ENCODE results near the gene RPAIN.

RPAIN gene, protein sequence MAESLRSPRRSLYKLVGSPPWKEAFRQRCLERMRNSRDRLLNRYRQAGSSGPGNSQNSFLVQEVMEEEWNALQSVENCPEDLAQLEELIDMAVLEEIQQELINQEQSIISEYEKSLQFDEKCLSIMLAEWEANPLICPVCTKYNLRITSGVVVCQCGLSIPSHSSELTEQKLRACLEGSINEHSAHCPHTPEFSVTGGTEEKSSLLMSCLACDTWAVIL

DNA sequence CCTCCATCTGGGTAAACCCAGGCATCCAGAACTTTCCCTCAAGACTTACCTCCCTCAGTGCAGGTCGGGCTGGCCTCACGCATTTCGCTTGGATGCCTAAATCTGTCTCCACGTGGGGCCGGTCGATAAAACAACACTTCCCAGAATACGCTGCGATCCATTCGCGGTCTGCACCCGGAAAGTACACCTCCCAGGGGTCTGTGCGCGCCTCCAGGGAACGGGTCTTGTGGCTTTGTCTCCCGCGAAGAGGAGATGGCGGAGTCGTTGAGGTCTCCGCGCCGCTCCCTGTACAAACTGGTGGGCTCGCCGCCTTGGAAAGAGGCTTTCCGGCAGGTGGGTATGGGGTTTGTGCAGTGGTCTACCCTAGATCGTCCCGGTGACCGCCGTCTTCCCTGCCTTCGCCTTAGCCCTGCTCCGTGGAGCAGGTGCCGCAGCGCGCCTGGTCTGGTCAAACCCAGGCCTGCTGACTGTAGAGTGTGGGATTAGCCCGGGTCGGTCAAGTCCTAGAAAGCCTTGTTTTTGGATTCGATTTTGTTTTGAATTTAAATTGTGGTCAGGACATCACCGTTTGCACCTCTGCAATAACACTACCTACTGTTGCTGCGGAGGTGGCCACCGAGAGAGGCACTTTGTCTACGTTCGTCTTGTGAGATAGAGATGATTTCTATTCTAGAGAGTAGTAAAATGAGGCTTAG, at the start of gene RPAIN:
TSS of gene RPAIN (plus strand) at position 224 of the 695 bp plus-strand sequence. CDS start at position 253, 29 bp downstream.
- DNase-seq: peak; percentile 92

- DNase-seq: no peak
These were observed 49.6 kb upstream of the RPAIN start for GRCh38 chr17:5370411-5370810.

DNA sequence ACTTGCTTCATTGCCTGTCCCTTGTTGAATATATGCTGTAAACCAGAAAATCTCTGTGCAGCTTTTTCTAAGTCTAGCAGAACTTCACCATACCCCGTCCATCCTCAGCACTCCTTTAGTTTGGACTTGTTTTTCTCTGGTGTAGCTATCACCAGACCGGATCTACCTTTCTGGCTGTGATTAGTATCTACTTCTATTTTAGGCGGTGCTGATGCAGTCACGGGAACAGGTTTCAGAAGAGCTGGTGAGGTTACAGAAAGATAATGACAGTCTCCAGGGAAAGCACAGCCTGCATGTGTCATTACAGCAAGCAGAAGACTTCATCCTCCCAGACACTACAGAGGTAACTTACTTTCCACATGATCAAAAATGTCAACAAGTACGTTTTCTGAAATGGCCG, 46.9 kb upstream of the RPAIN start:
- DNase-seq: no peak

- no peak for DNase-seq
These were observed 41.3 kb upstream of the RPAIN start for GRCh38 chr17:5378566-5379207.

- no peak for DNase-seq
These were observed 40.5 kb upstream of the RPAIN start for GRCh38 chr17:5379351-5380107.

- no peak for DNase-seq
These were observed 39.4 kb upstream of the RPAIN start for GRCh38 chr17:5380491-5381135.

DNA sequence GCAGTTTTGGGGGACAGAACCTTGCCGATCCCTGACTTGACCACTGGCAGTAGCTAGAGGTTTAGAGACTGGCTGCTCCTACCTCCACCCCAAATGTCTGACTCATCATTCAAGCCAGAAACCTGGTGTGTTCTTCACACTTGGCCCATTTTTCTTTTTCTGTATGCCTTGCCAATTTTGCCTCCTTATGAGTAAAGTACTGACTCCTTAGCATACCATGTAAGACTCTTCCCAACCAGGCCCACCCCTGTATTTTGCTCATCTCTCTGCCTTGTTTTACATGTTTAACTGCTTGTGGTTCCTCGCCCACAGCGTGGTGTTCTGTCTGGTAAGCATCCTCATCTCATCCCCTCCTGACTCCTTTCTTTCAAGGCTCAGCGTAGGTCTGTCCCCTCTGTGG, 38.4 kb upstream of the RPAIN start:
- DNase-seq: no peak

DNA sequence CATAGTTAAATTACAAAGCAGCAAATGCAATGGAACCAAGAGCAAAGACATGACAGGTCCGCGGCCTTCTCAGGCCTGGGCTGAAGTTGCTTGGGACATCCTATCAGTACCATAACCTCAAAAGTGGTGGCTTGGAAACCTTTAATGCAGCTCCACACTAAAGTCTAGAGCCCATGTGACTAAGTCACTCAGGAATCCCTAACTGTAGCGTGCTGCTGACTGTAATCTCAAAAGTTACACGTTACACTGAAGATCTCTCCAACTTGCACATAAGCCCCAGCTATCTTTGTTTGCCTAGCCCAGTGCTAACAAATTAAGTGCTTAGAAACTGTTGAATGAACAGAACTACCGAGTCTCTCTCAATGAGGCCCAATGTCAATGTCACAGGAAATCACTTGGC, 28.3 kb upstream of the RPAIN start:
- no peak for DNase-seq

DNA sequence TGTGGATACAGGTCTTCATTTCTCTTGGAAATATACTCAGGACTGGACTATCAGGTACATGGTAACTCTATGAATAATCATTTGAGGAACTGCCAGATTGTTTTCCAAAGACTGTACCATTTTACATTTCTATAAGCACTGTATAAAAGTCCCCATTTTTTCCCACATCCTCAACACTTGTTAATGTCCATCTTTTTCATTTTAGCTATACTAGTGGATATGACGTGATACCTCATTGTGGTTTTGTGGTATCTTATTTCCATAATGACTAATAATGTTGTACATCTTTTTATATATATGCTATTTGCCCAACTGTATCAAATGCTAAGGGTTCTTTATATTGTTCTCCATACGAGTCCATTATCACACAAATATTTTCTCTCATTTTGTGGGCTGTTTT, 23.4 kb upstream of the RPAIN start:
- no peak for DNase-seq

DNA sequence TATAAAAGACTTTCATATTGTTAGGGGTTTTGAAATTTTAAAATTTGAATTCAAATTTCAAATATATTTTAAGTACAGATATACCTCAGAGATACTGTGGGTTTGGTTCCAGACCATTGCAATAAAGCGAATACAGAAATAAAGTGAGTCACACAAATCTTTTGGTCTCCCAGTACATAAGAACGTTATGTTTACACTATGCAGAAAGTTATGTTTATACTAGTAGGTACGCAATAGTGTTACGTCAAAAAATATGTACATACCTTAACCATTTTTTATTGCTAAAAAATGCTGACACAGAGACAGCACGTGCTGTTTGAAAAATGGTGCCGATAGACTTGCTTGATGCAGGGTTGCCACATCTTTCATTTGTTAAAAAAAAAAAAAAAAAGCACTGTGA, 20.2 kb upstream of the RPAIN start:
- DNase-seq: no peak

DNA sequence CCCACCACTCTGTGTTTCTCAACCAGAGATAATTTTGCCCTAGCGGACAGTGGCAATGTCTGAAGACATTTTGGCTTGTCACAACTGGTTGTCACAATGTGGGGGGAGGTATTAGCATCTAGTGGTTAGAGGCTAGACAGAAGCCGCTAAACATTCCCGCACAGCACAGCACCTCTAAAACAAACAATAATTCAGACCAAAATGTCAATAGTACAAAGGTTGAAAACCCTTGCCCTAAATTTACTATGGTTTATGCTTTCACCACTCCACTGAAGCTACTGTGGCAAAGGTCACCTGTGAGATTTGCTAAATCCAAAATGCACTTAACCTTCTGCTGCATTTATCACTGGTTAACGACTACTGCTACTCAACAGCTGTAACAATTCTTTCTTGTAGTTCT, 14.6 kb upstream of the RPAIN start:
- no peak for DNase-seq

DNA sequence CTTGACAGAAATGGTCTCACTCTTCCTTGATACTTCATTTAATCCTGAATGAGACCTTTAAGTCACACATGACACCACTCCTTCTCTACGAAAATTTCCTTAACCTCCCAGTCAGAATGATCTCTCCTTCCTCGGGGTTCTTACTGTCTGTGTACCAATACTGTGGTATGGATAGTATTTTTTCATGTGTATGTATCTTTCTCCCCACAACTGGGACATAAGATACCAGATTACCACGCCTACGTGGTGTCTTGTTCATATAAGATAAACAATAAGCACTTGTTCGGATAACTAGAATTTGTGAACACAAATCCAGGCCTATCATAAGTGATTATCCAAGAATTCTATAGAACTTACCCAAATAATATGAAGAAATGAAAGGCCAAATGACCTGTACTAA, 11.8 kb upstream of the RPAIN start:
- DNase-seq: no peak

DNA sequence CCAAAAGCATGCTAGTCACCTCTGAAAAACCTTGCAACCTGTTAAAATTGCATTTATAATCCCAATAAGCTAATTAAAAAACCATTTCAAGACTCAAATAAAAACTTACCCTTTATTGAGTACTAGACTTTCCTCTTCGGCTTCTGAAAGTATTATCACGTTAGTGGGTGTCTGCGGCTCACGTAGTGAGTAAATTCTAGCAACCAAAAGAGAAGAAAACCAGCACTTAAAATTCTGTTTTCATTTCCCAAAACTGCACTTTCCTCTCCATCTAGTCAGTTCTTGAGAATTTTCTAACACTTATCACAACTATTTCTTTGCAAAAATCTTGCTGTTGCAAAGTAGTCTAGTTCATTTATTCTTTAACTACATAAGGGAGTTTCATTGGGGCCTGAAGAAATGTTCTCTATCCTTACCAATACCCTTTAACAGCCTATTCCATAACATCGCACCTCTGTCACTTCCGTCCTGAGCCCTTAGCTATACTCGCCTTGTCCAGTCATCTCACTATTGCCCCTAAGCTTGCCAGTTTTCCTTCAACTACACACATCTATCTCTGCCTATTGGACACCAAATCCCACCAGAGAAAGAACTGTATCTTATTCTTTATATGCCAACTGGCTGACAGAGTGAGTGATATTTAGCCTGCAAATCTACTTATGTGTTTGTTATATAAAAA, 9.2 kb upstream of the RPAIN start:
- DNase-seq: peak; percentile 24

DNA sequence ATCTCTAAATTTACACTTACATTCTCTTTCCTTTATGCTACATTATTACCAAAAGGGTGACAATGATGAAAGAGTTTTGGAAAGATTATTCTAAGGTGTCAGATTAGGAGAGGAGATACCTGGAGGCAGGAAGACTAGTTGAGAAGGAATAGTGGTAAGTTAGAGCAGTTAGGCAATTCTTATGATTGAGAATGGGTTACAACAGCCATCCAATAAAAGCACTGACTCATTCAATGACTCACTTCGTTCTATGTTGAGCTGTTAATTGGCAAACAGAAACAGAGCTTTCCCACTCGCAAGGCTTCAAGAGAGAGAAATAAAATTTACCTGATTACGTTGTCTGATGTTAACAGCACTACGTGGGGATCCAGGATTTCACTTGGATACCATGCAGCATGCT, 6.3 kb upstream of the RPAIN start:
- DNase-seq: peak; percentile 47

GRCh38 chr17:5416901-5417300, 3.1 kb upstream of the RPAIN start:
- DNase-seq: no peak

DNA sequence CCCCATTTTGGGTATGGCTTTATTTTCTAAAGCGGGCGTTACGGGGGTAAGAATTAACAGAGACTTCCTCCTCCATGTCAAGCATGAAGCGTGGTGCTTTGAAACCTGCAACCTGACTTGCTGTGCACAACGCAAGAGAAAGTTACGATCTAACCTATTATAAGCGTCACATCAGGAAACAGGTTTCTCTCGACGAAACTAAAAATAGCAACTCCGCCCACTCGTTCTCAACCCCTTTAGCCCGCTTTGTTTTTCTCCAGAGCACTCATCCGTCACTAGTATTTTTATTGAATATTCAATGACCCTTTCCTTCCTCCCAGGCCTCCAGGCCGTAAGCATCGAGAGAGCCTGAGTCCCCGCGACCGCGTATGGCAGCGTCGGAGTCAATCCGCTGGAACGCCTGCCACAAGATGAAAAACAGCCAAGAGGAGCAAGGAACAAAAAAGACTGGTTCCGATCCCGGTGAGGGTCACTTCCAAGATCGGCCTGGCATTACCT, 1.1 kb upstream of the RPAIN start:
- peak; percentile 80 for DNase-seq

GRCh38 chr17:5419356-5419958, 525 bp upstream of the RPAIN start, which contains the start of gene NUP88:
TSS of gene NUP88 (minus strand) at chr17:5419662. CDS start at chr17:5419650, 12 bp downstream.
- peak; percentile 99 for DNase-seq

GRCh38 chr17:5422505-5422904, 2.5 kb downstream of the RPAIN start:
- no peak for DNase-seq

- no peak for DNase-seq
These were observed 4.9 kb downstream of the RPAIN start for GRCh38 chr17:5424909-5425308.

- DNase-seq: no peak
These were observed 5.8 kb downstream of the RPAIN start for GRCh38 chr17:5425826-5426225.

DNA sequence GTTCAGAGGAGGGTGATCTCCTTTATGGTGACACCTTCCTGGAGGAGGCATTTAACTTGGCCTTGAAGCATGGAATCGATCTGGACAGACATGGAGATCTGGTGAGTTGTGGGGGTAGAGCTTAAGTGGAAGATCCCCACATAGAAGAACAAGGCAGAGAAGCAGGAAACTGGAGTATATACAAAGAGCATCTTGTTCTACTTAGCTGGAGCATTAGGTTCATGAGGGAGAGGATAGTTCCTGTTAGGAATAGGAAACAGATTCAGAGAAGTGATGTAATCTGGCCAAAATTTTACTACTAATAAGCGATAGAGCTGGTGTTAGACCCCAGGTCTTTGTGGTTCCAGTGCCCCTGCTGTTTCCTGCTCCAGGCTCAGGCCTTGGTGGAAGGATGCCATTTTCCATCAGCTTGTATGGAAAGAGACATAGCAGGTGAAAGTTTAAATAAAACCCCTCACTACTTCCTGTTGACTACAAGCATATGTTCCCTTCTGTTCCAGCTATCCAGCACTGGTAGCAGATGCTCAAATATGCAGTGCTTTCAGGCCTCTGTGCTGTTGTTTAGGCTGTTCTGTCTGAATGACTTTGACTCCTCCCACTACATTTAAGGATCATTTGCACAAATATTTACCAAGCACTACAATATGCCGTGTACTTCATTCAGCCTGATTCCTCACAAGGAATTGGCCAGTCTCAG, 9.4 kb downstream of the RPAIN start:
- DNase-seq: no peak
